ENCODE results near the gene KIAA0408.
"Not testable (repeated sequence)": the region's sequence is repeated elsewhere in the genome, so short reads cannot be mapped to it uniquely, and the experiment has no call there.

Gene KIAA0408

GRCh38 chr6:127457456-127458064 lies 1.6 kb downstream of the KIAA0408 start:
- no peak for DNase-seq
- no peak for ATAC-seq (replicated peaks)
- H3K4me1 Mint-ChIP-seq (ENCODE audit: low read depth in 2 of 2), result no peaks in the 10 kb centered on the region
- no peak overlapping the region for H3K27ac Mint-ChIP-seq
- no peaks in the 10 kb centered on the region for H3K9me3 Mint-ChIP-seq
- H3K27me3 Mint-ChIP-seq, result no peaks in the 10 kb centered on the region
- no peak overlapping the region for H3K4me3 Mint-ChIP-seq
- H3K36me3 Mint-ChIP-seq (ENCODE audit: insufficient read depth), result no peaks in the 10 kb centered on the region

GRCh38 chr6:127456465-127456864 lies 2.7 kb downstream of the KIAA0408 start:
- DNase-seq (no peak), ATAC-seq (replicated peaks) (no peak)
- no peak overlapping the region for H3K27ac Mint-ChIP-seq
- no peaks in the 10 kb centered on the region for H3K9me3 Mint-ChIP-seq
- no peaks in the 10 kb centered on the region for H3K36me3 Mint-ChIP-seq (ENCODE audit: insufficient read depth)
- no peak overlapping the region for H3K4me3 Mint-ChIP-seq
- no peaks in the 10 kb centered on the region for H3K4me1 Mint-ChIP-seq (ENCODE audit: low read depth in 2 of 2)
- no peaks in the 10 kb centered on the region for H3K27me3 Mint-ChIP-seq

GRCh38 chr6:127453845-127454619 lies 5.2 kb downstream of the KIAA0408 start:
- Mint-ChIP-seq H3K36me3 (ENCODE audit: insufficient read depth) (peaks cover 4% of the 10 kb centered on the region), H3K27me3 (no peaks in the 10 kb centered on the region), H3K4me3 (no peak overlapping the region), H3K27ac (no peak overlapping the region), H3K9me3 (no peaks in the 10 kb centered on the region), H3K4me1 (ENCODE audit: low read depth in 2 of 2) (no peaks in the 10 kb centered on the region)
- no peak for DNase-seq
- no peak for ATAC-seq (replicated peaks)

- Mint-ChIP-seq H3K27me3 (no peaks in the 10 kb centered on the region), H3K9me3 (no peaks in the 10 kb centered on the region), H3K27ac (no peak overlapping the region), H3K4me3 (no peak overlapping the region), H3K4me1 (ENCODE audit: low read depth in 2 of 2) (no peaks in the 10 kb centered on the region), H3K36me3 (ENCODE audit: insufficient read depth) (peaks cover 4% of the 10 kb centered on the region)
- no peak for DNase-seq
- no peak for ATAC-seq (replicated peaks)
Observed at GRCh38 chr6:127452803-127453202, 6.4 kb downstream of the KIAA0408 start.

- Mint-ChIP-seq H3K27ac (no peak overlapping the region), H3K27me3 (no peaks in the 10 kb centered on the region), H3K36me3 (ENCODE audit: insufficient read depth) (peaks cover 4% of the 10 kb centered on the region), H3K4me1 (ENCODE audit: low read depth in 2 of 2) (peaks cover 0 to 1% of the 10 kb centered on the region in 2 donors), H3K4me3 (no peak overlapping the region), H3K9me3 (no peaks in the 10 kb centered on the region)
- no peak for ATAC-seq (replicated peaks)
- DNase-seq, result no peak
Observed at GRCh38 chr6:127451388-127451787, 7.8 kb downstream of the KIAA0408 start.

GRCh38 chr6:127447780-127448179 lies 11.4 kb downstream of the KIAA0408 start:
- no peak overlapping the region for H3K27ac Mint-ChIP-seq
- H3K36me3 Mint-ChIP-seq (ENCODE audit: insufficient read depth), result peaks cover 4% of the 10 kb centered on the region
- H3K9me3 Mint-ChIP-seq, result no peaks in the 10 kb centered on the region
- DNase-seq (no peak), ATAC-seq (replicated peaks) (no peak)
- H3K27me3 Mint-ChIP-seq, result peaks cover 0 to 6% of the 10 kb centered on the region in 2 donors
- H3K4me1 Mint-ChIP-seq (ENCODE audit: low read depth in 2 of 2), result peaks cover 0 to 3% of the 10 kb centered on the region in 2 donors
- no peak overlapping the region for H3K4me3 Mint-ChIP-seq

- H3K4me1 Mint-ChIP-seq (ENCODE audit: low read depth in 2 of 2), result peaks cover 0 to 3% of the 10 kb centered on the region in 2 donors
- H3K27me3 Mint-ChIP-seq, result peaks cover 0 to 6% of the 10 kb centered on the region in 2 donors
- ATAC-seq (replicated peaks) (no peak), DNase-seq (no peak)
- peaks cover 4% of the 10 kb centered on the region for H3K36me3 Mint-ChIP-seq (ENCODE audit: insufficient read depth)
- H3K4me3 Mint-ChIP-seq, result no peak overlapping the region
- no peaks in the 10 kb centered on the region for H3K9me3 Mint-ChIP-seq
- no peak overlapping the region for H3K27ac Mint-ChIP-seq
Observed at GRCh38 chr6:127446356-127446755, 12.8 kb downstream of the KIAA0408 start.

GRCh38 chr6:127441881-127442280 lies 17.3 kb downstream of the KIAA0408 start:
- Mint-ChIP-seq H3K27me3 (peaks cover 12 to 13% of the 10 kb centered on the region in 2 donors), H3K4me1 (ENCODE audit: low read depth in 2 of 2) (peaks cover 0 to 3% of the 10 kb centered on the region in 2 donors), H3K27ac (no peak overlapping the region), H3K9me3 (no peaks in the 10 kb centered on the region), H3K36me3 (ENCODE audit: insufficient read depth) (no peaks in the 10 kb centered on the region), H3K4me3 (no peak overlapping the region)
- no peak for ATAC-seq (replicated peaks)
- no peak for DNase-seq

- peaks cover 3% of the 10 kb centered on the region for H3K36me3 Mint-ChIP-seq (ENCODE audit: insufficient read depth)
- H3K27ac Mint-ChIP-seq, result no peak overlapping the region
- no peaks in the 10 kb centered on the region for H3K9me3 Mint-ChIP-seq
- no peak overlapping the region for H3K4me3 Mint-ChIP-seq
- DNase-seq (no peak), ATAC-seq (replicated peaks) (no peak)
- no peaks in the 10 kb centered on the region for H3K4me1 Mint-ChIP-seq (ENCODE audit: low read depth in 2 of 2)
- peaks cover 17% of the 10 kb centered on the region in 2 donors for H3K27me3 Mint-ChIP-seq
Observed at GRCh38 chr6:127439718-127440117, 19.5 kb downstream of the KIAA0408 start.

GRCh38 chr6:127436578-127437110 lies 22.5 kb downstream of the KIAA0408 start:
- no peaks in the 10 kb centered on the region for H3K4me1 Mint-ChIP-seq (ENCODE audit: low read depth in 2 of 2)
- H3K36me3 Mint-ChIP-seq (ENCODE audit: insufficient read depth), result peaks cover 3% of the 10 kb centered on the region
- ATAC-seq (replicated peaks) (no peak), DNase-seq (no peak)
- peaks cover 12 to 17% of the 10 kb centered on the region in 2 donors for H3K27me3 Mint-ChIP-seq
- no peaks in the 10 kb centered on the region for H3K9me3 Mint-ChIP-seq
- no peak overlapping the region for H3K4me3 Mint-ChIP-seq
- H3K27ac Mint-ChIP-seq, result no peak overlapping the region

- ATAC-seq (replicated peaks) (no peak), DNase-seq (no peak)
- no peaks in the 10 kb centered on the region for H3K9me3 Mint-ChIP-seq
- no peak overlapping the region for H3K4me3 Mint-ChIP-seq
- no peak overlapping the region for H3K27ac Mint-ChIP-seq
- peaks cover 12 to 17% of the 10 kb centered on the region in 2 donors for H3K27me3 Mint-ChIP-seq
- peaks cover 3% of the 10 kb centered on the region for H3K36me3 Mint-ChIP-seq (ENCODE audit: insufficient read depth)
- no peaks in the 10 kb centered on the region for H3K4me1 Mint-ChIP-seq (ENCODE audit: low read depth in 2 of 2)
Observed at GRCh38 chr6:127435626-127436220, 23.5 kb downstream of the KIAA0408 start.

GRCh38 chr6:127434651-127435050 lies 24.5 kb downstream of the KIAA0408 start:
- H3K36me3 Mint-ChIP-seq (ENCODE audit: insufficient read depth), result peaks cover 3% of the 10 kb centered on the region
- H3K27me3 Mint-ChIP-seq, result peaks cover 12 to 17% of the 10 kb centered on the region in 2 donors
- DNase-seq (no peak), ATAC-seq (replicated peaks) (no peak)
- H3K4me3 Mint-ChIP-seq, result no peak overlapping the region
- no peaks in the 10 kb centered on the region for H3K4me1 Mint-ChIP-seq (ENCODE audit: low read depth in 2 of 2)
- H3K27ac Mint-ChIP-seq, result no peak overlapping the region
- H3K9me3 Mint-ChIP-seq, result no peaks in the 10 kb centered on the region

GRCh38 chr6:127428562-127428961 lies 30.6 kb downstream of the KIAA0408 start:
- not testable (repeated sequence) for DNase-seq; H3K36me3 Mint-ChIP-seq (ENCODE audit: insufficient read depth); H3K4me1 Mint-ChIP-seq (ENCODE audit: low read depth in 2 of 2); H3K4me3 Mint-ChIP-seq; H3K9me3 Mint-ChIP-seq; ATAC-seq (replicated peaks); H3K27ac Mint-ChIP-seq
- H3K27me3 Mint-ChIP-seq, result peaks cover 0 to 12% of the 10 kb centered on the region in 2 donors

Data from effector memory CD8-positive, alpha-beta T cell (primary cell).